Transverse colon (tissue), 3 donors: ENCODE results near the gene KCNMB3.
"Not testable (repeated sequence)": the region's sequence is repeated elsewhere in the genome, so short reads cannot be mapped to it uniquely, and the experiment has no call there.

Experiments used
- CTCF ChIP-seq, 5 experiments: fragments of 200-600 bp in 3 of 5; fragments of 450-650 bp in 2 of 5; sonication (generic) in 3 of 5; IDR thresholded peaks; 1 replicate in 2 of 5; 2 replicates in 3 of 5; pipeline ENCODE4 v1.5.1; 2016 to 2017; ENCODE audit warnings: antibody characterized with exemption in 5 of 5, inconsistent platforms in 3 of 5, mild to moderate bottlenecking in 2 of 5, moderate library complexity in 1 of 5
- POLR2A ChIP-seq: fragments of 450-650 bp; IDR thresholded peaks from one replicate; pipeline ENCODE4 v1.6.1; 2016; ENCODE audit warnings: antibody characterized with exemption, mild to moderate bottlenecking, moderate library complexity

GRCh38 chr3:179242859-179243258 is 8.1 kb downstream of the KCNMB3 start:
- TF ChIP-seq CTCF (IDR thresholded peaks at IDR 0.05); POLR2A: not testable (repeated sequence)
